ENCODE data around the gene STIP1.

DNA sequence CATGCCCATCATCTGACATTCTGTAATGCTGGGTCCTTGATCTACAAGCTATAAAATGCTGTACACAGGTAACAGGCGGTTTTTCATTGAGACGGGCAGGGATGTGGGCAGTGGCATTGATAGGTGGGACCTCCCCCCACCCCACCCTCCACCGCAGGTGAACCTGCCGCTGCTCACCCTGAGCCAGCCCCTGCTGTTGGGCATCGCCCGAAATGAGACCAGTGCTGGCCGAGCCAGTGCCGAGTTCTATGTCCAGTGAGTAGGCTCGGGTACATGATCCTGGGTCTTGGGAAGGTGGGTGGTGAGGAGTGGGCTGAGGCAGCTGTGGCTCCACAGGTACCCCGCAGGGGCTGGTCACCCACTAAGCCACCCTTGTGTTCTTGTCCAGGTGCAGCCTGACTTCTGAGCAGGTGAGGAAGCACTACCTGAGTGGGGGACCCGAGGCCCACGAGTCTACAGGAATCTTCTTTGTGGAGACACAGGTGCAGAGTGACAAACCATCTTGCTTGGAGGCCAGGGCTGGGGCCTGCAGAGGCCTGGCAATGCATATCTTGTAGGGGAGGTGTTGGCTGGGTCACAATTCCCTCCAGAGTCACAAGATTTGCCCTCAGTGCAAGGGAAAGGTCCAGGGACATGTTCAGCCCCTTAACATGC lies 43.2 kb downstream of the STIP1 start:
- TF ChIP-seq FOXM1 (IDR thresholded peaks at IDR 0.05; ENCODE audit: borderline replicate concordance, low read depth) (no peak), RAD21 (IDR thresholded peaks at IDR 0.05; ENCODE audit: low read depth) (no peak)
- TF ChIP-seq, protein P1, sequence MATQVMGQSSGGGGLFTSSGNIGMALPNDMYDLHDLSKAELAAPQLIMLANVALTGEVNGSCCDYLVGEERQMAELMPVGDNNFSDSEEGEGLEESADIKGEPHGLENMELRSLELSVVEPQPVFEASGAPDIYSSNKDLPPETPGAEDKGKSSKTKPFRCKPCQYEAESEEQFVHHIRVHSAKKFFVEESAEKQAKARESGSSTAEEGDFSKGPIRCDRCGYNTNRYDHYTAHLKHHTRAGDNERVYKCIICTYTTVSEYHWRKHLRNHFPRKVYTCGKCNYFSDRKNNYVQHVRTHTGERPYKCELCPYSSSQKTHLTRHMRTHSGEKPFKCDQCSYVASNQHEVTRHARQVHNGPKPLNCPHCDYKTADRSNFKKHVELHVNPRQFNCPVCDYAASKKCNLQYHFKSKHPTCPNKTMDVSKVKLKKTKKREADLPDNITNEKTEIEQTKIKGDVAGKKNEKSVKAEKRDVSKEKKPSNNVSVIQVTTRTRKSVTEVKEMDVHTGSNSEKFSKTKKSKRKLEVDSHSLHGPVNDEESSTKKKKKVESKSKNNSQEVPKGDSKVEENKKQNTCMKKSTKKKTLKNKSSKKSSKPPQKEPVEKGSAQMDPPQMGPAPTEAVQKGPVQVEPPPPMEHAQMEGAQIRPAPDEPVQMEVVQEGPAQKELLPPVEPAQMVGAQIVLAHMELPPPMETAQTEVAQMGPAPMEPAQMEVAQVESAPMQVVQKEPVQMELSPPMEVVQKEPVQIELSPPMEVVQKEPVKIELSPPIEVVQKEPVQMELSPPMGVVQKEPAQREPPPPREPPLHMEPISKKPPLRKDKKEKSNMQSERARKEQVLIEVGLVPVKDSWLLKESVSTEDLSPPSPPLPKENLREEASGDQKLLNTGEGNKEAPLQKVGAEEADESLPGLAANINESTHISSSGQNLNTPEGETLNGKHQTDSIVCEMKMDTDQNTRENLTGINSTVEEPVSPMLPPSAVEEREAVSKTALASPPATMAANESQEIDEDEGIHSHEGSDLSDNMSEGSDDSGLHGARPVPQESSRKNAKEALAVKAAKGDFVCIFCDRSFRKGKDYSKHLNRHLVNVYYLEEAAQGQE (IDR thresholded peaks at IDR 0.05; ENCODE audit: low read depth), result no peak

Data from Ishikawa (cell line).